Measurements from ENCODE around the gene ITPR3.

GRCh38 chr6:33742092-33742491, 121.0 kb downstream of the ITPR3 start:
- TF ChIP-seq CTCF (IDR thresholded peaks at IDR 0.05) = no peak
- no peak for TF ChIP-seq POLR2A (IDR thresholded peaks at IDR 0.05)
- TF ChIP-seq POLR2AphosphoS5 (IDR thresholded peaks at IDR 0.05) = no peak

Measured in prostate gland (tissue), 2 donors.